ENCODE data around the gene IFT88.
"Not testable (repeated sequence)": the region's sequence is repeated elsewhere in the genome, so short reads cannot be mapped to it uniquely, and the experiment has no call there.

IFT88 gene

GRCh38 chr13:20647758-20648157, 80.8 kb downstream of the IFT88 start:
- no peak for DNase-seq

- no peak for DNase-seq
Observed at GRCh38 chr13:20652946-20653345, 86.0 kb downstream of the IFT88 start.

DNA sequence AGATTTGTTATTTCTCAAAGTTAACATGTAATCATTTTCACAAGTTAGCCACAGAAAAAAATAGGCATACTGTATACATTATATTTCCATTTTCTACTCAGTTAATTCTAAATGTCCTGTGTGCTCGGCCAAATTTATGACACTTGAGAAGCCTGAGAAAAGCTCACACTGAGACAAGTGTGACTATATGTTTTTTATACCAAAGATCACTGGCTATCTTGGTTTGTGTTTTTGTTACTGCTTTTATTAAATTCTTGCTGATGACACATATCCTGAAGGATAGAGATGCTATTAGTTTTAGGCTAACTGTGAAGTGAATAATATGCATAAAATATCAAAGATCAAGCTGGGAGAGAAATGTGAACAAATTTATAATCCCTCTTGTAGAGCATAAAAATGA, 87.2 kb downstream of the IFT88 start:
- no peak for DNase-seq

DNA sequence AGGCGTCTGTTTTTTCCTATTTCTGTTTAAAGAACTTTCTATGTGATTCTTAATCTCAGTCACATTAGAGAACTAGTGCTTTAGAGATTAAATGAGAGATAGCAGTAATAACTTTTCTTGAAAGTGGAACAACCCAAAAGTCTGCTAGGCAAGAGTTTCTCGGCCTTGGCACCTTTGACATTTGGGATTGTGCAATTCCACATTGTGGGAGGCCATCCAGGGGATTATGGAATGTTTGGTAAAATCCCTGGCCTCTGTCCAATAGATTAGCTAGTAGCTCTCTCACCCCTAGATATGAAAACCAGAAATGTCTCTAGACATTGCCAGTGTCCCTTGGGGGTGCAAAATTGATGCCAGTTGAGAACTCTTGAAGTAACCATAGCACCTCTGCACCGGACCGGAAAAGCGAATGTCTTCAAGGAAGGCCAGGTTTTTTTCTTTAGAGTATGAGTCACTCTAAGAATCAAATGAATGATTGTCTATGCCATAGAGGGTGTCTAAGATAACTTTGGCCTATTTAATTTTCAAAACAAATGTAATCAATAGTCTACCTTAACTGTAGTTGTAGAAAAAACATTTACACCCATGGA, 91.6 kb downstream of the IFT88 start:
- no peak for DNase-seq

DNA sequence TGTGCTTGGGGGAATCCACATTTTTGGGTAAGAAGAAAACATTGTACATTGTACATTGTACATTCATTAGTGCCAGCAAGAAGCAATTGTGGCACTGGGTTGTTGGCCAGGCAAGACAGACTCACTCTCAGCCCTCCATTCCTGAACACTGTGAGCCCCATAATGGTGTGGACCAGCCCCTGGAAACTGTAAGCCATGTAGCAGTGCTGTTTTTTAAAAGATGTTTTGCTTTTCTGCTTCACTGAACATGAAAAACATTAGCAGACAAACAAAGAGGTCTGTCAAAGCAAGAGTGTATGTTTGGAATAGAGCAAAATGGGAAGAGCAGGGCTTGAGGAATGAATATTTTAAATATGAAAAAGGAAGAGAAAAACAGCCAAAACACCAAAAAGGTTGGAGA, 97.4 kb downstream of the IFT88 start:
- DNase-seq, result no peak

DNA sequence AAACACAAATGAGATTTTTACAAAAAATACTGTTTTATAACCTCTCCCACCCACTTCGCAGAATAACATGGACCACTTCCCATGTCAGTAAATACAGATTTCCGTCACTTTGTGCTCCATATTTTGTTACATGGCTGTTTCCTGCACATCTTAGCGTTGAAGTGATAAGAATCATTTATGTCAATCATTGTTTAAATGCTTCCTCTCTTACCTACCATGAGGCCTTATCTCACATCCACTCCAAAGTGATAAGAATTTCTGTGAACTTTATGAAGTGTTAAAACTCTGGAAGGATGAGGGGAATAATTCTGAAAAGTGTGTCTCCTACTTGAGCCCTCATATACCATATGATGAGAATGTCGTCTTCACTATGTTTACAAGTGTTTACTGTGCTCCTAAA, 100.0 kb downstream of the IFT88 start:
- no peak for DNase-seq

DNA sequence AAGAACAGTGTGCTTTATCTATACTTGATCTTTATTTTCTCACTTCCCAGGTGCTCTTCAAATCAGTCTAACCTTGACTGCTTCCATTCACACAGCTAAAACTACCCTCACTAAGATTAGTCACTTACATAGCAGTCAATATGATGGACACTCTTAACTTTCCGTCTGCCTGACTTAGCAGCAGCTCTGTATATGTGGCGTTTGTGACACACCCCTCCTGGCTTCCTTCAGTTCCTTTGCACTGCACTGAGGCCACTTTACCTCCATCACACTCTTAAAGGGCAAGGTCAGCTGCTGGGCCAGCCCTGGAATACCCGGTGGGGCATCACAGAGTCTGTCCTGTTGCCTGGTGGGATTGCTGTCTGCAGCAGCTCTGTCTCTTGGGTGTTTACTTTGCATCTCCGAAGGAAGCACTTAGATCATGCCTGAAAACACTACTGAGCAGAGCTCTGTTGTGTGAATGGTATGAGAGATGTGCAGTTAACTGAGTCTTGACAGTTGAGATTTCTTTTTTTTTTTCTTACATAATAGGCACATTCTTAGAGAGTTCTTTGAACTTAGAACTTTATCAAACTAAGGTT, 101.0 kb downstream of the IFT88 start:
- no peak for DNase-seq

GRCh38 chr13:20669162-20669561, 102.2 kb downstream of the IFT88 start:
- DNase-seq, result no peak

GRCh38 chr13:20671789-20672188, 104.8 kb downstream of the IFT88 start:
- DNase-seq, result no peak

DNA sequence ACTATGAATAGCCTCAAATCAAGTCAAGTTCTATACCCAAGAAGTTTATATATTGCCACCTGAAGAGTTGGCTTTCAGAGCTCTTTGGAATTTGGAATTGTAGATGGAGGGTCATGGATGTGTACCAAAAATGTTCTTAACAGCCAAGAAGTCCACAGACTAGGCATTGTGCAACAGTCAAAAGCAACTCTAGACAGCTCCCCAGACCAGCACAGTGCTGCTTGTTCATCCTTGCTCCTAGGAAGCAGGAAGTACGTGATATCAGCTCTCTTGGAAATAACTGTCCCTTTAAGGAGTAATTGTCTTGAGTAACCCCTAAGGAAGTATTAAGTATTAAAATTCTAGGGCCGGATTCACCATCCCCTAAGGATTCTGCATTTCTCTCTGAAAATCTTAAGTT, 105.8 kb downstream of the IFT88 start:
- DNase-seq, result no peak

DNA sequence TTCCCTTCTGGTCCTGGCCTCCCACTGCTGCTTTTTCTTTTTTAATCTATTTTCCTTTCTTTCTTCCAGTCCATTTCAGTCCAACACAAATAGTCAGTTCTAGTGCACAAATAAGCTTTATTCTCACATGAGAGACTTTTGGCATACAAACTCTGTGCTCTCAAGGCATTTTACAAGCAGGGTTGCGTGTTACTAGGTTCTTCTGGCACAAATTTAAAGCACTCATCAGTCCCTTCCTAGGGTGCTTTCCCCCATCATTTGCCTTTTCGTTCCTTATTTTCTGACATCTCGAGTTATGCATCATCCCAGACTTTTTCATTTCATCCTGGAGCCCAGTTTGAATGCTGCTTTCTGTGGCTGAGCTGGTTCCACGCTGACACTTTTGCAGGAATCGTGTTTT, 106.8 kb downstream of the IFT88 start:
- no peak for DNase-seq

GRCh38 chr13:20676213-20676612, 109.3 kb downstream of the IFT88 start:
- no peak for DNase-seq

GRCh38 chr13:20678606-20679005, 111.6 kb downstream of the IFT88 start:
- DNase-seq, result not testable (repeated sequence)

DNA sequence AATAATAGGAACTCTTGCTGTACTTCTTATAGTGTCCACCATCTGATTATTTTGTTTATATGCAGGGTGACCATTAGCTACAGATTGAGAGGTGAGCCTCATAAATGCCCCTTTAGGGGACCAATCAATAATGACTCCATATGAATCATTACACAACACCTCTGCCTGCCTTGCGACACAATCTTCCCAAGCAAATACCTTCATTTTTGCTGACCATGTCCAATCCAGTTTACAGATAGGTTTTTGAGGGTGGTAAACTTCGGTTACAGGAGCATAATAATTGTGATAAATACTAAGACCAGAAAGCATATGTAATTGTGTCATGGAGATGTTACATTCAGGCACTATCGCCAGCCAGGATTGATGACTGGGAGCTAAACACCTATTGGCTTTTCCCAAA, 112.9 kb downstream of the IFT88 start:
- DNase-seq, result no peak

GRCh38 chr13:20680416-20681080, 113.6 kb downstream of the IFT88 start:
- DNase-seq, result no peak

- DNase-seq, result not testable (repeated sequence)
Observed at GRCh38 chr13:20681481-20681880, 114.5 kb downstream of the IFT88 start.

DNA sequence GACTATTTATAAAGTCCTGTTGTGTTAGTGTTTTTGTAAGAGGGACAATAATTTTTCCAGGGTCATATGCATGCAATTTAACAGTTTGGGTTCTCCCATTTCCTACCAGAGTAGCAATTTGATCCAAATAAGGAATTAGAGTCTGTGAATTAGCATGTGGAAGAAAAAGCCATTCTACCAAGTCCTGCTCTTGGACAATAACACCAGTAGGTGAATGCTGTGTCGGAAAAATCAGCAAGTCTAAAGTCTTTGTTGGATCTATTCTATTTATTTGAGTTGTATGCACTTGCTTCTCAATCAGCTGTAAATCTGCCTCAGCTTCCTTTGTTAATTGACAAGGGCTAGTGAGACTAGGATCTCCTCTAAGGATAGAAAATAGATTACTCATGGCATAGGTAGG, 115.1 kb downstream of the IFT88 start:
- DNase-seq, result no peak

GRCh38 chr13:20684041-20684440, 117.1 kb downstream of the IFT88 start:
- DNase-seq, result no peak

- DNase-seq, result no peak
Observed at GRCh38 chr13:20684546-20684945, 117.6 kb downstream of the IFT88 start.

DNA sequence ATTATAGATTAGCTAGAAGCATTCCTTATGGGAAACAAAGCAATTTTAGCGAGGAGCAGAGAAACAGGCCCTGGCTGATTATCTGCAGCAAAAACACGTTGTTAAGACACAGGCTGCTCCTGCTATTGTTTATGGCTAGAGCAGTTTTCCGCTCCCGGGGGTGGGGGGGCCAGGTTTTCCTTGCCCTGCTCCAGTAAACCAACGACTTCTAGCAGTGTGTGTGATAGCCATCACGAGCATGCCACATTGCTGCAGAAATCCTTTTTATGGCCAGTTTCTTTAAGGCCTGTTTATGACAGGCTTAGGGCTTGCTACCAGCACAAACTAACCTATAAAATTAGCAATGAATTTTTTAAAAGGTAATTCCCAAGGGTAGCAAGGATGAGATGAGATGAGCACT, 118.1 kb downstream of the IFT88 start:
- no peak for DNase-seq

GRCh38 chr13:20686167-20686566, 119.2 kb downstream of the IFT88 start:
- no peak for DNase-seq

DNA sequence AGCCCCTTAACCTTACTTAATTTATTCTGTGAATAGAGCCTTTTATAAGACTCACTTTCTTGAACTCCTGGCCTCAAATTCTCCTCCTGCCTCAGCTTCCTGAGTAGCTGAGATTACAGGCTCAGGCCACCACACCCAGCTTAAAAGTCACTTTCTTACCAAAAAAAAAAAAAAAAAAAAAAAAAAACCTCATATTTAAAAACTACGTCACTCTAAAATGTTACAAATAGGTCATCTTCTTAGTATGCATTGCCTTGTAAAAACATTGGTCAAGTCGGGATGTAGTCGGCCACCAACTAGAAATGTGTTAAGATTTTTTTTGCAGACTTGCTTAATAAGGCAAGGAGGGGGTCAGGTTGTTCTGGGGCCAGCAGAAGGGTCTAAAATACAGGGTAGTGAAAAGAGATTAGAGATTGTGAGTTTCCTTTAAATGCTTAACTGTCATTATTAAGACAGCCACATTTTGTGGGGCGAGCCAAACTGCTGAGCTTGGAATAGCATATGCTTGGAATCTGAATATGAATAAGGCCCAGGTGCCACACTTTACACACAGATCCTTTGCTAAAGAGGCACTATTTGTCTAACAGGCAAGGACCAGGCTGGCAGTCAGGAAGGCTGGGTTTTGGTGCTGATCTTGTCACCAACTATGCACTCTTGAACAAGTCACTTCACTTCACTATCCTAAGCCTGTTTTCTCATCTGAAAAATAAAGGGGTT, 120.1 kb downstream of the IFT88 start:
- no peak for DNase-seq

DNA sequence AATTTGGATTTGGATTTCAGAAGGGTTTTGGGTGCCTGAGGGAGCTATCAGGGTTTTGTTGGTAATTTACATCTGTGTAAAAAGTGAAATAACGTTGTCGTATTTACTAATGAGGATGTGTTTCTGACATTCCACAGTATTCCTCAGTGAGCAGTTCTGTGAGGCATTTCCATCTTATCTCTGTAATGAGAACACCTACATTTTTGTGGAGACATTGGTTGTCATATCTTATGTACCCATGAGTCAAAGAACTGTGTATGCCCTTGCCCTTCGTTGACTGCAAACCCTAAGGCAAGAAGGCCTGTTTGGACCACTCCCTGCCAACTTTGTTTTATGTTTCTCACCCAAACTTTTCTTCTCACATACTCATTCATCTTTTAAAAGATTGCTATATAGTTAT, 122.3 kb downstream of the IFT88 start:
- DNase-seq, result no peak

DNA sequence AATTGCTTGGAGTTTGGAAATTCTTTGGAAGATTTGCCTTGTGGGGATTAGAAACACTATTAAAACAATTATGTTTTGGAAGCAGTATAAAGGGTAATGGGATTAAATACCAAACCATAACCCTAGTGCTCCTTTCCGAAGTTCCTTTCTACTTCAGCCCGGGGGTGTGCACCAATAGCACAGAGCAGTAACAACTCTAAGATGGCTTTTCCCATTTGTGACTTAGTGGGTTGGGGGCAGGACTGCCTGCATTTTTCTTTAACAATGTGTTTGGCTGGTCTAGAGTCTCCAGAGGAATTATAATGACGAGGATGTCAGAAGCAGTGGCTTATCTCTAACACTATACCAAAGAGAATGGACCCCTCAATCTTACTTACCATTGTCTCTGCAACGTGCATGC, 124.7 kb downstream of the IFT88 start:
- DNase-seq, result no peak

Data from NCI-H2029 treated with DMSO at 0.1 percent for 48 hours (cell line).